Measurements from ENCODE around the gene GPR45. TPM values are rescaled to one million over a fixed set of nuclear protein-coding genes. Genes with fewer than 3 reads are reported as not detected.

Gene GPR45
- total and polyA plus RNA-seq, 3 donors from 2014 or later, result 0.68 to 0.74 TPM; not detected in 1

GRCh38 chr2:105220604-105221003, 20.9 kb upstream of the GPR45 start:
- TF ChIP-seq POLR2A (IDR thresholded peaks at IDR 0.05) (no peak), CTCF (IDR thresholded peaks at IDR 0.05) (no peak)
- intact Hi-C loops (cut with DNase I; ENCODE audit: low total_unique reads), result no loop called here
- H3K4me3 ChIP-seq, result no peak overlapping the region
- WGBS, 2 donors, result 75 to 76% methylated on average over 3 of the region's 3 CpGs
- no peaks in the 10 kb centered on the region for H3K4me1 ChIP-seq
- DNase-seq, result no peak
- no peaks in the 10 kb centered on the region for H3K9me3 ChIP-seq
- no peaks in the 10 kb centered on the region for H3K27me3 ChIP-seq
- H3K27ac ChIP-seq, result no peak overlapping the region
- H3K36me3 ChIP-seq (ENCODE audit: low read depth, missing control alignments), result no peaks in the 10 kb centered on the region

GRCh38 chr2:105224444-105224843, 17.1 kb upstream of the GPR45 start:
- Histone ChIP-seq H3K27ac (no peak overlapping the region), H3K4me1 (no peaks in the 10 kb centered on the region), H3K27me3 (no peaks in the 10 kb centered on the region), H3K9me3 (no peaks in the 10 kb centered on the region), H3K36me3 (ENCODE audit: low read depth, missing control alignments) (no peaks in the 10 kb centered on the region), H3K4me3 (no peak overlapping the region)
- no peak for DNase-seq
- intact Hi-C loops (cut with DNase I; ENCODE audit: low total_unique reads), result no loop called here
- 49 to 58% methylated on average over 9 of the region's 9 CpGs for WGBS, 2 donors
- TF ChIP-seq POLR2A (IDR thresholded peaks at IDR 0.05) (no peak), CTCF (IDR thresholded peaks at IDR 0.05) (no peak)

- no peak for TF ChIP-seq CTCF (IDR thresholded peaks at IDR 0.05)
- no peak for TF ChIP-seq POLR2A (IDR thresholded peaks at IDR 0.05)
- DNase-seq, result no peak
- no peak overlapping the region for H3K4me3 ChIP-seq
- 42 to 52% methylated on average over 3 of the region's 3 CpGs for whole genome bisulfite sequencing, 2 donors
- H3K9me3 ChIP-seq, result no peaks in the 10 kb centered on the region
- no peak overlapping the region for H3K27ac ChIP-seq
- intact Hi-C loops (cut with DNase I; ENCODE audit: low total_unique reads), result no loop called here
- H3K27me3 ChIP-seq, result no peaks in the 10 kb centered on the region
- H3K36me3 ChIP-seq (ENCODE audit: low read depth, missing control alignments), result no peaks in the 10 kb centered on the region
- no peaks in the 10 kb centered on the region for H3K4me1 ChIP-seq
Measured at GRCh38 chr2:105231232-105231619, 10.3 kb upstream of the GPR45 start.

- TF ChIP-seq CTCF (IDR thresholded peaks at IDR 0.05), result peak; percentile 36 to 55 (median 38)
- TF ChIP-seq POLR2A (IDR thresholded peaks at IDR 0.05), result no peak
- Histone ChIP-seq H3K9me3 (no peaks in the 10 kb centered on the region), H3K4me1 (no peaks in the 10 kb centered on the region), H3K27ac (no peak overlapping the region), H3K36me3 (ENCODE audit: low read depth, missing control alignments) (no peaks in the 10 kb centered on the region), H3K4me3 (no peak overlapping the region), H3K27me3 (no peaks in the 10 kb centered on the region)
- peak; percentile 90 for DNase-seq
- intact Hi-C loops (cut with DNase I; ENCODE audit: low total_unique reads), result loop anchor here (5.0 kb wide), 1 partner anchor 123 kb away; no protein-coding TSS in a partner anchor
- WGBS, 2 donors, result 26 to 32% methylated on average over 12 of the region's 12 CpGs
Measured at GRCh38 chr2:105235388-105236059, 6.0 kb upstream of the GPR45 start.

DNA sequence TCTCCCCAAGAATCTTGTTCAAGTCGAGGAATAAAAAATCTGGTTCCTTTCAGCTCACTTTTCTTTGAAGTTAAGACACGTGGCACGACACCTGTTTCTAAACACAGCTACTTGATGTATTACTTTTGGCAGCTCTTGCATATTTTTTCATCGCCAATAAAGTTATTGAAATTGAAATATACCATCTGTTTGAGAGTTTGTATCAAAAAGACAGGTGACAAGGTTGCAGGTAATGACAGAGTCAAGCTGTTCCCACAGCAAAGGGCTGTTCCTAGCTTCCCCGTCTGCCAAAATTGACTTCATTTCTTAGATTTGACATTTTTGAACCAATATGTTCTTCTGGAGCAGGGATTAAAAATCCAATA, 5.5 kb upstream of the GPR45 start:
- Histone ChIP-seq H3K4me3 (no peak overlapping the region), H3K4me1 (no peaks in the 10 kb centered on the region), H3K27ac (no peak overlapping the region), H3K27me3 (no peaks in the 10 kb centered on the region), H3K9me3 (no peaks in the 10 kb centered on the region), H3K36me3 (ENCODE audit: low read depth, missing control alignments) (no peaks in the 10 kb centered on the region)
- DNase-seq, result no peak
- 39 to 54% methylated on average over 5 of the region's 5 CpGs for WGBS, 2 donors
- TF ChIP-seq CTCF (IDR thresholded peaks at IDR 0.05) (no peak), POLR2A (IDR thresholded peaks at IDR 0.05) (no peak)
- intact Hi-C loops (cut with DNase I; ENCODE audit: low total_unique reads), result loop anchor here (5.0 kb wide), 1 partner anchor 124 kb away; no protein-coding TSS in a partner anchor
